EH (cell line): ENCODE data around the gene ADAMTS17.

ENCODE experiments used
- DNase-seq: peaks from one replicate; pipeline ENCODE4 v3.0.0-alpha.2; 2015; ENCODE audit warnings: low read depth

Gene ADAMTS17

DNA sequence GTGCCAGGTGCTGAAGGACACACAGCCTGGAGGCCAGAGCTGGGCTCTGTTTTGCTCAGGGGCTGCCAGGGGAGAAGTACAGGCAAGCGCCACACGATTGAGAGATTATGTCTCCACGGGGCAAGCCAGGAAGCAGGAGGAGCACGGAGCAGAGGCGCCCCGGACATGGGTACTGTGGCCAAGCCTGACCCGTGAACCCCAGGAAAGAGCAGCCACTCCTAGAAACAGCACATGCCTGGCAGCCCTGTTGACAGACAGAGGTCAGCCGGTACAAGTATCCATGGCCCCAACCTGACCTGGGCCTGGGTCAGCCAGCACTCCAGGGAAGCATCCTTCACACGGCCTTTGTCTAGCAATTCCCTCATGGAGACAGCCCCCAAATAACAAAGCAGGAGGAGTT is 89.4 kb downstream of the ADAMTS17 start:
- DNase-seq = no peak

DNA sequence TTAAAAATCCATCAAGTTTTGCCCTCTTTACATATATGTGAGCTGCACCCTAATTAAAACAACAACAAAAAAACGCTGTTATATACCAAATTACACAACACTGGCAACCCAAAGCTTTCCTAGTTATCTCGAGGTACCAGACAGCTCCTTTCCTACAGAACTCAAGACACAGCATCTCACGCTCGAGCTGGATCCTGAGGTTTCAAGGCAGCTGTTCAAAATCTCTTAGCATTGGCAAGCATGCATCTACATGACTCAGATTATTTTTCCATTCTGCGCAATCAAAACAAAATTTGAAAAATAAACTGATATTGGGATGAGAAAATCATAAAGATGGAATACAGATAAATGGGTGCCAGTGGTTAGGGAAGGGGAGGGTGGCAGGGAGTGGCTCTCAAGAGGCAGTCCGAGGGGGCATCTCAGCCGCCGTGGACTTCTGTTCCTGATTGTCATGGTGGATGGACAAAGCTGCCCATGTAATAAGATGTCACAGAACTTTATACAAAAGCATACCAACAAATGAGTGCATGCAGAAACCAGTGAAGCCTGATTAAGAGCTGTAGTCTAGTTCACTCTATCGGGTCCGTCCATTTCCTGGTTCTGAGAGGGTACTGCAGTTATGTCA is 91.5 kb downstream of the ADAMTS17 start:
- DNase-seq = no peak

DNA sequence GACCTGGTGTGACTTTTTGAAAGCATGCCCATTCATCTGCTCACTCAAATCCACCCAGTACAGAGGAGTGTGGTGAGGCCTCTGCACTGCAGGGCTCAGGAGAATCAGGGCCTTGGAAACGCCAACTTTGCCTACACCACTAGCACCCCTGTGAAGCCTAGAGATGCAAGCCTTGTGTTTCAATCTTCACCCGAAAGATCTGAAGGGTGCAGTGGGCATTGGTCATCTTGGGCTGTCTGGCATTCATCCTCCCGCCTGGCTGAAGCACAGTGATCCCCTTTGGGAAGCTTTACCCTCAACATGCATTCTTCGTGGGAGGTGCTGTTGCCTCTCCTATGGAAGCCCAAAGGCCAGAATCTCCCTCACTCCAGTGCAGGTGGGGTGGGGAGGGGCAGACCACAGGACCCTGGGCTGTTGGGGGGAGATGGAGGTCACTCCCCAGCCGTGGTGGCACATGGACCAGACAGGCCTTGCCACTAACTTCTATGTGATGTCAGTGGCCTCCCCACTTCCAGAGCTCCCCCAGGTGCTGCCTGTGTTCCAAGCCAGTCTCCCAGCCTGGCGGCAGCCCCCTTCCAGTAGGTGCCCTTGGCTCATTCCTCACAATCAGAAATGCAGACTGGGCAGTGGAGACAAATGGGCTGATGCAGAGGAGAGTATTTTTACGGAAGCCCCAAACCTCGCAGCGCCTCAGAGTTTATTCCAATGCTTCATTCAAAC is 92.5 kb downstream of the ADAMTS17 start:
- DNase-seq = no peak

DNA sequence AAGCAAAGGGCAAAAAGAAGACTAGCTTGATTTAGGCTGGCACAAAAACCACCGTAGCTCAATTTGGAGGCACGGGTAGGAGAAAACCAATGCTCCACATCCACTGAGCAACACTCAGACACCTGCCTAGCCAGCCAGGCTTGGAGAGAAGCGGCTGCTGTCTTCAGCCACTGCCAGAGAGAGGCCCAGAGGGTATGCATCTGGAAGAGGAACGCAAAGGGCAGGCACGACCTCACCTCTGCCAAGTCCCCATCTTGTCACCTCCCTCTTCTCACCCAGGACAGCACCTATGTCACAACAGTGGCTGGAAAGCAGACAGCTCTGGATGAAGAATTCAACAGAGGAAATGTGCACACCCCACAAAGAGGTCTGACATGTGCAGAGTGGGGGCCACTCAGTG is 93.5 kb downstream of the ADAMTS17 start:
- DNase-seq = no peak

DNA sequence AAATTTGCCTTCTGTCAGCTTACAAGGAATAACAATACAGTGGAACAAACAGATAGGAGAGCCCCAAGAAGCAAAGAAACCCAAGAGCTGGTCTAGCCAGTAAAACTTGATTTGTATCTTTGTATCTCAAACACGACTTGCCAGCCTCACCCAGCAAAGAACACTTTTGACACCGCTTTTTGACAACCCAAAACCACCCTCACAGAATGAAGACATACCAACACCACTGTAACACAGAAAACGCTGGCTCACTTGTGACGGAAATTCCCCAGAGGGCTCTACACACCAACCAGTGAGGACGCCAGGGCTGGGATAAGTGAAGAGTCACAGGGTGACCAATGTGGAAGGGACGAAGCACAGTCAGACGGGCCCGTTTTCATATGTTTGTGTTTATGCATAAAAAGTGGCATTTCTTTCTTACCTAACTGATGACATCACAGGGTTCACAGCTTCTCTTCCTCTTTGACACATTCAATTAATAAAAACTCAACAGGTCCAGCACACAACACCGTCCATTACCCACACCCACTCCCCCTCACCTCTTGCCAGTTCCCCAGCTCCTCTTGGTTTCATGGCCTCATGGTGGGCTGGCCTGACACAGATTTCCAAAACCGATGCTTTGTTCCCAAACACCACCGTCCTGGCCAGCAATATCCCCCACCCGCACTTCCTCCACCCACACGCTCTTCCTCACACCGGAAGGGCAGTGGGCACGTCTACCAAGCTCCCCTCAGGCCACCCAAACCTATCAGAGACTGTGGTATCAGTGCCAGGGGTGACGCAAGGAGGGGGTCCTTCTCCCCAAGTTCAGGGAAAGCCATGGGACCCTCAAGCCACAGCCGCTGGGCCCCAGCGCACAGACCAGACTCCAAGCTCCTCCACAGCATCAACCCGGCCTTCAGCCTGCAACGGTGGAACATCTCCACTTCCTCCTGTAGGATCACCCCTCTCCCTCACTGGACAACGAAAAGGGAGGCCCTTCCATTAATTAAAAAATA is 94.2 kb downstream of the ADAMTS17 start:
- DNase-seq = no peak

DNA sequence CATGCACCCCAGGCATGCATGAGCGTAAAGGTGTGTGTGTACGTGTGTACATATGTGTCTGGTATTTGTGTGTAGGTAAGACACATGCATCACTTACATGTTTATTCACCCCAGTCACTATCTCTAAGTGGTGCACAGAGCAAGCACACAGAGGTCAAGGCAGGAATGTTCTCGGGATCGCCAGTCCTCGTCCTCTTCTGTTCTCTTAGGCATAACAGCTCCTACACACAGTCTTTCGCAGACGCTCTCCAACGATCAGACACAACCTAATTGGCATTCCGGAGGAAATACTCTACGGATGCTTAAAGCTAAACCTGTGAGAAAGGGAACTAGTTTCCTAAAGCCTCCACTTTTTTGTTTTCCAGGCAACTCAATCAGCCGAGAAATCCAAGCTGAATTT is 95.9 kb downstream of the ADAMTS17 start:
- DNase-seq = no peak

DNA sequence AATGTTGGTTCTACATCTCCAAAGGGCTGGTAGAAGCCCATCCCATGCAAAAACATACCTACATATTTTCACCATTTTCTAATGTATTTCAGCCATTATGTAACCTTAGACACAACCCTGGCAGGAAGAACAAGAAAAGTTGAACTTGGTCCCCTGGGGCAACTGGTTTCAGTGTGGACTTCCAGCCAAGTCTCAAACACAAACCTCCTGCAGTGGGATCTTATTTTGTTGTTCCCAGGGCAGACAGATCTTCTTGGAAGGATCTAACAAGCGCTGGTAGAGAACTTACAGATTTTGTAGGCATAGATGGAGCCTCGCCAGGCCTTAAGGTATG is 96.3 kb downstream of the ADAMTS17 start:
- no peak for DNase-seq

DNA sequence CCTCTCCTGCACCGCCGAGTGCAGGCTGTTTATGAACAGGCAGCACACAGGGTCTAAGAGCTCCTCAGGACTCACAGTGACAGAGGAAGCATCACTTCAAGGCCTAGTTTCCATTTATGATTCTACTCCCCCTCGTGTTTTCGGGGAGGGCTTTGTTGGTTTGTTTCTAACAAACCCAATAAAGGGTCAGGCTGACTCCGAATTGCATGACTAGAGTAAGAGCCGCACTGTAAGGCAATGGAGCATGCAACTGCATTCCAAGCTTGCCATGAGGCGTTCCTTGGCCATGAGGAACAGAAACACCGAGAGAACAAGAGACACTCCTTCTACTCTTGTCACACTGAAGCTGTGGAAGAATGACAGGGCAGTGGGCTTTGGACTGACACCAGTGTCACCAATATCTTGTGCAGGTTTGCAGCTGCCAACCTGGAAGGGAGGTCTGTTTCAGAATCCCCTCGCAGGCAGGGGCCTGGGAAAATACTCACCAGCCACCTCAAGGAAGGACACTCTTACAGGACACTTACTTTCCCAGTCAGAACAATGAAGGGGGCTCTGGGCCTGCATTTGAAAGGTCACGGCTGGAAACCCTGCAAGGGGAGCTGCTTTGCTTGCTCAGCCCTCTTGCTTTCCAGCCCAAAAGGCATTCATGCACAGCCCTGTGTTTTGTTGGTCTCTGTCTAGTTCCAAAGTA is 96.8 kb downstream of the ADAMTS17 start:
- DNase-seq = no peak

DNA sequence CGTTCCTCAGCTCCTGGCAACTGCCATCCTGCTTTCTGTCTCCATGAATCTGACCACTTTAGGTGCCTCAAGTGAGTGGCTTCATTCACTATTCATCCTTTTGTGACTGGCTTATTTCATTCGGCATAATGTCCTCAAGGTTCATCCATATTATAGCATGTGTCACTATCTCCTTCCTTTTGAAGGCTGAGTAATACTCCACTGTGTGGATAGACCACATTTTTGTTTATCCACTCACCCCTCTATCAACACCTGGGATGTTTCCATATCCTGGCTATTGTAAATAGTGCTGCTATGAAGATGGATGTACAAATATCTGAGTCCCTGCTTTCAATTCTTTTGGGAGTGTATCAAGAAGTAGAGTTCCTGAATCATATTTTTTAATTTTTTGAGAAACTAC is 98.8 kb downstream of the ADAMTS17 start:
- DNase-seq = no peak

DNA sequence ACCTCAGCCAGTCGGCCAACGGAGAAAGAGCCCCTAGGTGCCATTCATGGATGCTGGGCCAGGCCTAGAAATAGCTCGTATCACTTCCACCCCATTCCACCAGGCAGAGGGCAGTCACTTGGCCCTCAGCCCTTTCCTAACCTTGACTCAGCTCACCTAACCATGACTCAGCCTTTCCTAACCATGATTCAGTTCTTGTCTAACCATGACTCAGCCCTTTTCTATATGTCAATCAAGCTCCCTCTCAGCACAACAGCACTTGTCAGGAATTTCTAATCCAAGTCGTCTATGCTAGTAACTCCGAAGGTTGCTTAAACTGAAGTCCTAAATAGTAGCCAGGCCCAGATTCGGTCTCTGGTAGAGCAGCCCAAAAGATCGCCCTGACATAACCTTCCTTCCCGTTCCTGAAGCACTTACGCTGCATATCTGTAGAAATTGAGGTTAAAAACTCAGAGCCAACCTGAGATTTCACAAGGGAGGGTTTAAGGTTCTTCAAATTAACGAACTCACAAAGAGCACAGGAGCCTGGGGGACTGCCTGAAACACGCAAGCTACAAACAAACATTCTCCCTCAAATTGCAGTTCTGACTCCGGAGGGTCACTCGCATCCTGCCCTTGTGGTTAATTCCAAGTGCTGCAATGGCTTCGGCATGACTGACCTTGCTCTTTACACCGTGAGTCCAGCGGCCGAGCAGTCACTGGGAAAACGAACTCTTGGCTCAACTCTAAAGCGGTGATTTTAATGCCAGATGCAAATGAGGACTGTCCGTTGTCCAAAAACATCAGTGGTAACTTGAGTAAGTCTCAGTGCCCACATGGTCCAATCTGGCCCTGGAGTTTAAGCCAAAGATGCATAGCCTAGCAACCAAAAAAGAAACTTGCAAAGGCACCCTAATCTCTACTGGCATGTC is 99.9 kb downstream of the ADAMTS17 start:
- DNase-seq = no peak

DNA sequence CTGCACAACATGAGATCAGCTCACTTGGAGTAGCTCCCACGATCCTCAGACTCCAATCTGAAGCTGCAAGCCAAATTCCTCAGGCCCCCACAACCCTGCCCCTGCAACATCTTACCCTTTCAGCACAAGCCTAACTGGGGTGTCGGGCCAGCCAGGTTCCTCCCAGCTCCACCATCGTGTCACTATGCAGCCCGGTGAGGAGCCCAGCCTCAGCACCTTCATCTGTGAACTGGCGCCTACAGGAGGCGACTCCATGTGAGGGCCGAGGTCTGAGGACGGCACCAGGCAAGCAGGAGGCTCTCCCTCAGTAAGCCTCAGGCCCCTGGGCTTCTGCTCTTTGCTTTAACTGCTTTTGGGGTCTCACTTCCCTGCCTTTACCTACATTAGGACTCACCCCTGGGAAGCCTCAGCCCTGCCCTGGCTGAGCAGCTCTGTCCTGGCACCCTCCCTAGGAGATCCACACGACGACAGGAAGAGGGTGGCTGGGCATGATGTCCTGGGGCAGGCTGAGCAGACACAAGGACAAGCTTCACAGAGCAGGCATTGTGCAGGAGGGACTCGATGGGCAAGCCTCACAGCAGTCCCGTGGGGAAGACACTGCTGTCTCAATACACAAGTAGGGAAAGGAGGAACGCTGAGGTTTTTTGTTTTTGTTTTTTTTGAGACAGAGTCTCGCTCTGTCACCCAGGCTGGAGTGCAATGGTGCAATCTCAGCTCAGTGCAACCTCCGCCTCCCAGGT is 104.6 kb downstream of the ADAMTS17 start:
- DNase-seq = no peak

DNA sequence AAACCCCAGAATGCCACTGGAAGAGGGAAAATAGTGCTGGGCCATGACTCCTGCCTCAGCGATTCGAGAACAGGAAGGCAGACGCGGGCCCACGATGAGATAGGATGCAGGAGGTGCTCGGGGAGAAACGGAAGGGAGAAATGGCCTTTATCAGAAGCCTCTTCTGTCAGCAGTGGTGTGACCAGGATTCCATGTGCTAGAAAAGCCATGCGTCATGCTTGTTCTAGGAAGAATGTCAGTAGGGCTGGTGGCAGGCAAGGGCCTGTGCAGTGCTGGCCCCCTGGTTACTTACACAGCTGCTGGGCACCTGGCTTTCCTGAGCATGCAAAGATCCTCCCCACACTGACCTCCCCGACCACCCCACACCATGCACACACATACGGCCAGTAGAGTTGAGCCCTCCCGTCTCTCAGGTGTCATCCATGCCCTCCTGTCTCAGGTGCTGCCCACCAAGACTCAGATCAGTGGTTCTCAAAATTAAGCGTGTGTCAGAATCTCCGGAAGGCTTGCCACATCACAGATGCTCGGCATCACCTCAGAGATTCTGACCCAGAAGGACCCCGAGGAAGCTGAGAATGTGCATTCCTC is 106.7 kb downstream of the ADAMTS17 start:
- DNase-seq = no peak

DNA sequence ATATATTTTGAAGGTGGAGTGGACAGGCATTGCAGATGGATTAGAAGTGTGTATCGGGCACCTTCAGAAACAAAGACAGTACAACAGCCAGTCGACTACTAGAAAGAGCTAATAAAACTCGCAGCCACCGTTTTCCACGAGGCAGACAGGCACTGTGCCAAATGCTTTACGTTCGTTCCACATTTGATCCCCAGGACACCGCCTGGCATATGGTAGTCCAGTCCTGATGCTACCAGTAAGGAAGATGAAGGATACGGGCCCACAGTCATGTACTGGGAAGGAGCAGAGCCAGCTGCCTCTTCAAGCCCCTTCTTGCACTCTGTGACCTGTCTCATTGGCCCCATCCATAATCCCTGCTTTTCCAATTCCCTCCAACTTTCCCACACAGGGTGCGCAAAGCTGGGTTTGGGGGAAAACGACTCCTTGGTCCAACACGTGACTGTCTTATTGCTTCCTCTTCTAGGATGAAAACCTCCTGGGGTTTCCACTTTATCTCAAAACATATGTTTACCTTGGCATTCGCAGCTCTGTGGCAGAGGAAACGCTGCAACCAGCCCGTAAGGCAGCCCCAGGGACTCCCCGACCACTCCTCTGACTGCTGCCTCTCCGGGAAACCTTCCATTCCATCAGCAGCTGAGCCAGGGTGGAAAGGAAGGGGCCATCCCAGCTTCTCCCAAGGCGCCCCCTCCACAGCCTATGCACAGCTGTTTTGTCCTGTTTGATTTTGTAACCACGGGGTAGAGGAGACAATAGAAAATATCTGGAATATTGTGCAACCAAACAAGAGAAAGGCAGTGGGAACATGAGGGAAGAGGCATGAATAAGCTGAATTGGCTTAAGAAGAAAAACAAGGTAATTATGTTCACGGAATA is 107.4 kb downstream of the ADAMTS17 start:
- DNase-seq = no peak

DNA sequence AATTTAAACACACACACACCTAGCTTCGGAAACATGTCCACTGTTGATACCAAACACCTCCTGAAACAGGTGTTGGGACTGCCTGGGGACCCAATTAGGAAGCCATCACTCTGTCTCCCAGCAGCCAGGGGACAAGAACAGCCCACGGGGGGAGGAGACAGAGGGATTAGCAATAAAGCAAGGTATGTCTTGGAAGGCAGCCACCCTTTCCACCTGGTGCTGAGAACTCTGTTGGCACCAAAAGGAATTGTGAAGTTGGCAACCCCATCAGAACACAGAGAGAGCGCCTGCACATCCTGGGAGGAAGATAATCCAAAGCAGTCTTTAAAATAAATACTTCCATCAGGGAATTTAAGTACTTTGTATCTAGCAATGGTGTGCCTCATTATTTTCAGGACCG is 111.0 kb downstream of the ADAMTS17 start:
- DNase-seq = no peak

DNA sequence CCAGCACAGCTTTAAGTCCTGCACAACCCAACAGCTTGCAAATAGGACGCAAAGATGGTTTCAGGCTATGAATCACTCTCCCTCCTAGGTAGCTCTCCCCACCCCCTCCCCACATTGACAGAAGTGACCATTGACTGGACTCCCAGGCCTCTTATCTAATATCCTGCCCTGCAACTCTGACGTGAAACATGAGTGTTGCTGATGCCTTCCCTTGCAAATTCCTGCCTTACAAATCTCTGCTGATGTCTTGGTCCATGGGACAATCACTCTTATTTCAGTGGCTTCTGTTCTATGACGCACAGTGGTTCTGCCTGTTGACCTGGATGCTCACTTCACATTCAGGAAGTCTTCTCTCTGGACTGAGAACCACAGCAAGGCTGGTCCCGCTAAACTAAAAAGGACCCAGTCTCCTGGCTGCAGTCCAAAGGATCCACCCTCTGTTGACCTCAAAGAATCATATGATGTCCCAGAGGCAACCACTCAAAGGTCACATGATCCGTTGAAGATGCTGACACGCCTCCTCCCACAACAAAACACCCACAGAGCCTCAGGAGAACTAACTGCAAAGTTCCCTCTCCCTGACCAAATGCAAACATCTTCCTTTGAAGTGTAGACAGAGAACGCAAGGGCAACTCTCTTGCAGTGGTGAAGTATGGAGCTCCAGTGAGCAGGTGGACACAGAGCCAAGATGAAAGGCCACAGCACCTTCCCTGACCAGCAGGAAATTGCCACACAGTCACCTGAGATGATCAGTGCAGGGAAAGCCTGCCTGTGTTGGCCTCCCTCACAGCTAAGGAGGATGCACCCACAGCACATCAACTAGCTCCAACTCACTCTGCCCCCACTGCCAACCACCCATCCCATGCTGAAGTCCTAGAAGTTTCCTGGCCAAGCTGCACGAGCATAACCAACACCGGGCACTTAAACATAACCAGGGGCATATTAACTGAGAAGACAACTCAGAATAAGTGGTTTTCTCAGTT is 112.3 kb downstream of the ADAMTS17 start:
- DNase-seq = no peak

DNA sequence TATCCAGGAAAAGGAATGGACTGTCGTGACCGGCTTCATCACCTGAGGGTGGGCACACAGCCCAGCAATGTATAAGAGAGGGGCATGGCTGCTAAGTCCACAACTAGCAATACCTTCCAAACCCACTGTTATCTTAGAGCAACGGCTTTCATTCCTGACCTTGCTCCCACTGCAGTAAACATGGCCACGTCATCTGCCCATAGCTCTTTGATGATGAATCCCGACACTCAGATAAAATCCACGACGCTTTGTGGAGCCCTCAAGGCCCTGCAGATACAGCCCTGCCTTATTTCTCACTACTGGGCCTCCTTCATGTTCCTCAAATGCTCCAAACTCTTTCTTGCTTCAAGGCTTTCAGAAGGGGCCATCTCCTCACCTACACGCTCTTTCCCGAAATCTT is 114.0 kb downstream of the ADAMTS17 start:
- DNase-seq = no peak

DNA sequence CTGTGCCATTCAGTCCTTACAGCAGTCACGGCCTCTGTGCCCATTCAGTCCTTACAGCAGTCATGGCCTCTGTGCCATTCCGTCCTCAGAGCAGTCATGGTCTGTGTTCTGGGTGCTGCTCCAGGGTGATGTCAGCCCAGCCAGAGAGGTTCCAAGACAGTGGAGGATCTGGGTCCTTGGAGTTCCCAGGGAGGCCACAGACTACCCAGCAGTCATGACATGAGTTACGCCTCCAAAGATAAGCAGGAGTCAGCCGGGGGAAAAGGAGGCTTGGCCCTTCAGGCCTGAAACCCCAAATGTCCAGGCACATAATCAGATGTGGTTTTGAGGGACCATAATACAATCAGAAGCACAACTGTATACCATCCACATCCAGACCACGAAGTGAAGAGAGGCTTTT is 115.7 kb downstream of the ADAMTS17 start:
- no peak for DNase-seq
